ENCODE data around the gene DSC3.
"Not testable (repeated sequence)": the region's sequence is repeated elsewhere in the genome, so short reads cannot be mapped to it uniquely, and the experiment has no call there.

DNA sequence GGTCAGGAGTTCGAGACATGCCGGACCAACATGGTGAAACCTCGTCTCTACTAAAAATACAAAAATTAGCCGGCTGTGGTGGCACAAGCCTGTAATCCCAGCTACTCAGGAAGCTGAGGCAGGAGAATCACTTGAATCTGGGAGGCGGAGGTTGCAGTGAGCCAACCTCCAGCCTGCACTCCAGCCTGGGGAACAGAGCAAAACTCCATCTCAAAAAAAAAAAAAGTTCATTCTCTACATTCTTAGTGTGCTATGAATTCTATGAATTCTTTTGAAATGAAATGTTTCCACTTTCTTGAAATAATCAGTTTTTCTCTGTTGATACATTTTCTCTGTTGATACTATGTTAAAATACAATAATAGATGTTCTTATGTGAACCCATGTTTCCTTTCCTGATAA lies 4.9 kb downstream of the DSC3 start:
- TF ChIP-seq, protein P1, sequence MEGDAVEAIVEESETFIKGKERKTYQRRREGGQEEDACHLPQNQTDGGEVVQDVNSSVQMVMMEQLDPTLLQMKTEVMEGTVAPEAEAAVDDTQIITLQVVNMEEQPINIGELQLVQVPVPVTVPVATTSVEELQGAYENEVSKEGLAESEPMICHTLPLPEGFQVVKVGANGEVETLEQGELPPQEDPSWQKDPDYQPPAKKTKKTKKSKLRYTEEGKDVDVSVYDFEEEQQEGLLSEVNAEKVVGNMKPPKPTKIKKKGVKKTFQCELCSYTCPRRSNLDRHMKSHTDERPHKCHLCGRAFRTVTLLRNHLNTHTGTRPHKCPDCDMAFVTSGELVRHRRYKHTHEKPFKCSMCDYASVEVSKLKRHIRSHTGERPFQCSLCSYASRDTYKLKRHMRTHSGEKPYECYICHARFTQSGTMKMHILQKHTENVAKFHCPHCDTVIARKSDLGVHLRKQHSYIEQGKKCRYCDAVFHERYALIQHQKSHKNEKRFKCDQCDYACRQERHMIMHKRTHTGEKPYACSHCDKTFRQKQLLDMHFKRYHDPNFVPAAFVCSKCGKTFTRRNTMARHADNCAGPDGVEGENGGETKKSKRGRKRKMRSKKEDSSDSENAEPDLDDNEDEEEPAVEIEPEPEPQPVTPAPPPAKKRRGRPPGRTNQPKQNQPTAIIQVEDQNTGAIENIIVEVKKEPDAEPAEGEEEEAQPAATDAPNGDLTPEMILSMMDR (IDR thresholded peaks at IDR 0.05; ENCODE audit: low read length): not testable (repeated sequence)
- not testable (repeated sequence) for TF ChIP-seq EZH2phosphoT487 (IDR thresholded peaks at IDR 0.05; ENCODE audit: low read length); EZH2 (optimal IDR thresholded peaks at IDR 0.05; ENCODE audit: low read depth, low read length)
